ENCODE measurements around the gene MOB1B. TPM values are rescaled to one million over a fixed set of nuclear protein-coding genes. Genes with fewer than 3 reads are reported as not detected.

Gene MOB1B
- total and polyA plus RNA-seq, 10 of the 15 experiments (the other 5 are each of a cell fraction or from before 2014, with no cell fraction given), result 1.9 to 11.4 (median 6.1) TPM

- TF ChIP-seq ZNF207 (IDR thresholded peaks at IDR 0.05; ENCODE audit: borderline replicate concordance) (no peak), NFYB (IDR thresholded peaks at IDR 0.05; ENCODE audit: insufficient read depth, low read depth, low read length) (no peak), PKNOX1 (IDR thresholded peaks at IDR 0.05) (no peak)
Measured at GRCh38 chr4:70892086-70892769, 9.9 kb upstream of the MOB1B start (continued).

- H3K4me2 ChIP-seq (ENCODE audit: control insufficient read depth, insufficient read depth), result no peak overlapping the region
- intact Hi-C loops (cut with micrococcal nuclease; ENCODE audit: unreplicated experiment), result no loop called here
- H3K4me3 ChIP-seq, result no peak overlapping the region
- RAD21 ChIA-PET (ENCODE audit: unreplicated experiment), result no interaction called here
- no TSS peak for BruUV-seq (replicated peaks)
- no peaks in the 10 kb centered on the region for H4K20me1 ChIP-seq (ENCODE audit: control insufficient read depth, insufficient read depth)
- no peak for TF ChIP-seq ZZZ3 (IDR thresholded peaks at IDR 0.05; ENCODE audit: control insufficient read depth, insufficient read length, low read depth)
- no peak for TF ChIP-seq IKZF2 (IDR thresholded peaks at IDR 0.05)
- TF ChIP-seq ZSCAN29 (IDR thresholded peaks at IDR 0.05), result no peak
- no peak for TF ChIP-seq SIX5 (IDR thresholded peaks at IDR 0.05; ENCODE audit: low read depth, low read length, severe bottlenecking)
- TF ChIP-seq ZNF274 (IDR thresholded peaks at IDR 0.05; ENCODE audit: insufficient read depth, insufficient read length), result no peak
- no peak for TF ChIP-seq POLR2AphosphoS2 (IDR thresholded peaks at IDR 0.05; ENCODE audit: low read depth, low read length)
- no peak for TF ChIP-seq YBX1 (IDR thresholded peaks at IDR 0.05)
- TF ChIP-seq ZBTB11 (CRISPR knock-in tag; IDR thresholded peaks at IDR 0.05), result no peak
- TF ChIP-seq E2F4 (IDR thresholded peaks at IDR 0.05; ENCODE audit: low read depth, low read length), result no peak
- H3K27me3 ChIP-seq (replicated peaks in 1 of 2; ENCODE audit: control insufficient read depth in 2 of 2, insufficient read depth in 2 of 2, low read length in 1 of 2), result no peaks in the 10 kb centered on the region; a peak in 1 of 4 replicates
- no peak overlapping the region for H3K27ac ChIP-seq (ENCODE audit: control insufficient read depth, insufficient read depth)
- no peak overlapping the region for H3K9ac ChIP-seq (ENCODE audit: control insufficient read depth, insufficient read depth, low read length)
- SMC1A ChIA-PET (ENCODE audit: uncharacterized antibody, unreplicated experiment), result no interaction called here
- H3K36me3 ChIP-seq (ENCODE audit: control insufficient read depth in 2 of 2, insufficient read depth in 2 of 2, low read length in 1 of 2), result no peaks in the 10 kb centered on the region
- in situ Hi-C loops (cut with MboI), result no loop called here
- POLR2A ChIA-PET, result no interaction called here
- CTCF ChIA-PET, result no interaction called here
- H3K9me3 ChIP-seq (replicated peaks; ENCODE audit: control insufficient read depth, insufficient read depth, low read length), result no peaks in the 10 kb centered on the region
- ATAC-seq (no peak), DNase-seq (ENCODE audit: low read depth, low spot score) (no peak), FAIRE-seq (no peak)
- no peaks in the 10 kb centered on the region for H3K4me1 ChIP-seq (ENCODE audit: control insufficient read depth, insufficient read depth, low read length)
- H2AFZ ChIP-seq (ENCODE audit: control insufficient read depth, low read depth, low read length), result no peak overlapping the region
- no peaks in the 10 kb centered on the region for H3K79me2 ChIP-seq (ENCODE audit: control insufficient read depth, insufficient read depth, low read length)
- 55% methylated on average over 7 of the region's 7 CpGs for WGBS (ENCODE audit: insufficient coverage, insufficient replicate concordance, low lambda C conversion rate, missing lambda C conversion rate)
Measured at GRCh38 chr4:70893790-70894189, 8.4 kb upstream of the MOB1B start.
